C4-2B (cell line): ENCODE results near the gene PHKA1.
A peak's percentile ranks its signal among the peaks of the same experiment; 100 is the strongest.

Source experiments
- CTCF ChIP-seq: fragments of 450-650 bp; conservative IDR thresholded peaks from 2 replicates; pipeline ENCODE4 v1.5.1; 2017; ENCODE audit warnings: mild to moderate bottlenecking
- ZFX ChIP-seq: fragments of 450-650 bp; IDR thresholded peaks from 2 replicates; pipeline ENCODE4 v1.6.1; 2017

GRCh38 chrX:72540318-72540717 is 173.8 kb downstream of the PHKA1 start:
- peak; percentile 55 for TF ChIP-seq CTCF
- no peak for TF ChIP-seq ZFX
